Large intestine (tissue), 3 donors: ENCODE data around the gene FIBCD1. TPM values are rescaled to one million over a fixed set of nuclear protein-coding genes. Genes with fewer than 3 reads are reported as not detected.

ENCODE experiments used
- DNase-seq, 2 donors: peaks; one replicate each; pipeline versions ENCODE4 v3.0.0 to v3.0.0-alpha.2; 2013
- H3K27ac ChIP-seq: one replicate; pipeline ENCODE4 v1.5.1; 2013; ENCODE audit warnings: low read length
- H3K27me3 ChIP-seq: 2 replicates; pipeline ENCODE4 v1.6.1; 2013; ENCODE audit warnings: low read length; ENCODE audit not compliant: control insufficient read depth, insufficient read depth
- H3K36me3 ChIP-seq: 2 replicates; pipeline ENCODE4 v1.6.1; 2013; ENCODE audit warnings: low read length; ENCODE audit not compliant: control insufficient read depth, insufficient read depth
- H3K4me1 ChIP-seq: one replicate; pipeline ENCODE4 v1.6.1; 2013; ENCODE audit warnings: low read length; ENCODE audit not compliant: control insufficient read depth, insufficient read depth
- H3K4me3 ChIP-seq: one replicate; pipeline ENCODE4 v1.5.1; 2013; ENCODE audit warnings: low read length
- H3K9me3 ChIP-seq: one replicate; pipeline ENCODE4 v1.6.1; 2013; ENCODE audit warnings: mild to moderate bottlenecking, low read depth, low read length, moderate library complexity; ENCODE audit not compliant: control insufficient read depth
- WGBS: methylation state at CpG from one replicate; pipeline ENCODE4 v1.1.5; 2013; ENCODE audit warnings: low lambda C conversion rate; ENCODE audit not compliant: insufficient coverage; 5-methylcytosine and 5-hydroxymethylcytosine counted together
- polyA plus RNA-seq: library from polyadenylated mRNA; unstranded; fragments of 120-200 nt; gene quantifications from one replicate; pipeline ENCODE4 v1.2.1, GENCODE V29; 2013

Gene FIBCD1
- polyA plus RNA-seq, 1 donor = 1.5 TPM

GRCh38 chr9:130897848-130898551, 41.0 kb downstream of the FIBCD1 start:
- peaks cover 3% of the 10 kb centered on the region for H3K4me1 ChIP-seq
- no CpG with 5 or more reads among the region's 29 CpGs for WGBS
- H3K27me3 ChIP-seq = peaks cover 29% of the 10 kb centered on the region
- no peak overlapping the region for H3K27ac ChIP-seq
- H3K36me3 ChIP-seq = peaks cover 6% of the 10 kb centered on the region
- no peaks in the 10 kb centered on the region for H3K9me3 ChIP-seq
- H3K4me3 ChIP-seq = no peak overlapping the region
- no peak for DNase-seq

- peaks cover 29% of the 10 kb centered on the region for H3K27me3 ChIP-seq
- WGBS = no CpG with 5 or more reads among the region's 16 CpGs
- no peaks in the 10 kb centered on the region for H3K9me3 ChIP-seq
- peaks cover 14% of the 10 kb centered on the region for H3K36me3 ChIP-seq
- H3K27ac ChIP-seq = no peak overlapping the region
- no peak overlapping the region for H3K4me3 ChIP-seq
- no peak for DNase-seq
- H3K4me1 ChIP-seq = peaks cover 3% of the 10 kb centered on the region
Observed at GRCh38 chr9:130897105-130897751, 41.8 kb downstream of the FIBCD1 start.

GRCh38 chr9:130896233-130897014, 42.6 kb downstream of the FIBCD1 start, which contains the start of gene QRFP:
Gene QRFP (minus strand): TSS chr9:130896812. CDS start chr9:130893838, 2,974 bp downstream.
- Histone ChIP-seq H3K4me1 (peaks cover 3% of the 10 kb centered on the region), H3K27ac (no peak within 1 kb of the TSS), H3K9me3 (no peaks in the 10 kb centered on the region), H3K27me3 (peaks cover 28% of the 10 kb centered on the region), H3K36me3 (peaks cover 21% of the 10 kb centered on the region), H3K4me3 (no peak within 1 kb of the TSS)
- no peak for DNase-seq
- no CpG with 5 or more reads among the region's 27 CpGs for whole genome bisulfite sequencing

GRCh38 chr9:130895481-130896232, 43.4 kb downstream of the FIBCD1 start:
- Histone ChIP-seq H3K4me3 (no peak overlapping the region), H3K27ac (no peak overlapping the region), H3K9me3 (no peaks in the 10 kb centered on the region), H3K36me3 (peaks cover 29% of the 10 kb centered on the region), H3K27me3 (peaks cover 20% of the 10 kb centered on the region), H3K4me1 (peaks cover 3% of the 10 kb centered on the region)
- no CpG with 5 or more reads among the region's 24 CpGs for WGBS
- DNase-seq = no peak

DNA sequence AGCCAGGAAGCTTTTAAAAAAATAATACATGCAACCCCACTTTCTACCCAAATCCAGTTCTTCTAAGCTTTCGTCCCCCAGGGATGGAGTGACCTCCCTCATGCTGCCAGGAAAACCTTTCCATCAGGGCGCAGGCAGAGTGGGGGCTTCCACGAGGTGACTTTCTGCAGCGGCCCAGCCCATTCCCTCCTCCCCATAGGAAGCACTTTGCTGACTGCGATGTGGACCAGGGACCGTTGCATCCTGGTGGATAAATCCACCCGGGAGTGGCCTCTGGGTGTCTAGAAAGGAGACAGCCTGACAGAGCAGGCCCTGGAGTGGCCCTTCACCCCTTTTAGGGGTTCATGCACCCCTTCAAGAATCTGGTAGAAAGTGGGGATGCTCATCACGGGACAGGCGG, 44.0 kb downstream of the FIBCD1 start:
- Histone ChIP-seq H3K27ac (no peak overlapping the region), H3K36me3 (peaks cover 35% of the 10 kb centered on the region), H3K9me3 (no peaks in the 10 kb centered on the region), H3K27me3 (peaks cover 14% of the 10 kb centered on the region), H3K4me1 (peaks cover 3% of the 10 kb centered on the region), H3K4me3 (no peak overlapping the region)
- no peak for DNase-seq
- WGBS = no CpG with 5 or more reads among the region's 9 CpGs

DNA sequence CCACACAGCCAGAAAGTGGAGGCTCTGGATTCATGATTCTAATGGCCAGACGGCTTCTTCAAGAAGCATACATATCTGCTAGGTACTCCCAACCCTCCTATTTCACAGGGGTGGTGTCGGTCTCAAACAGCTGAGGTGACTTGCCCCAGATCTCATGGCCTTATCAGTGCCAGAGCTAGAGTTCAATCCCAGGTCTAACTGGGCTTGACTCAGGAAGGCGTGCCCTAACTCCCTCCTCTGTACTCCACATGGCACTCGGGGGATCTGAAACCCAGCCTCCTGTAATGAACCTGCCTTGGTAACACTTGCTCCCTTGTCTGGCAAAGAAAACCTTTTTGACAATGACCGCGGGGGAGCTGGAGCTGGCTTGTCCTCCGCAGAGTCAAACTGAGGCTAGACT, 44.5 kb downstream of the FIBCD1 start:
- no peak for DNase-seq
- no CpG with 5 or more reads among the region's 7 CpGs for WGBS
- Histone ChIP-seq H3K4me3 (no peak overlapping the region), H3K27ac (no peak overlapping the region), H3K9me3 (no peaks in the 10 kb centered on the region), H3K36me3 (peaks cover 36% of the 10 kb centered on the region), H3K27me3 (peaks cover 9% of the 10 kb centered on the region), H3K4me1 (peaks cover 3% of the 10 kb centered on the region)

DNA sequence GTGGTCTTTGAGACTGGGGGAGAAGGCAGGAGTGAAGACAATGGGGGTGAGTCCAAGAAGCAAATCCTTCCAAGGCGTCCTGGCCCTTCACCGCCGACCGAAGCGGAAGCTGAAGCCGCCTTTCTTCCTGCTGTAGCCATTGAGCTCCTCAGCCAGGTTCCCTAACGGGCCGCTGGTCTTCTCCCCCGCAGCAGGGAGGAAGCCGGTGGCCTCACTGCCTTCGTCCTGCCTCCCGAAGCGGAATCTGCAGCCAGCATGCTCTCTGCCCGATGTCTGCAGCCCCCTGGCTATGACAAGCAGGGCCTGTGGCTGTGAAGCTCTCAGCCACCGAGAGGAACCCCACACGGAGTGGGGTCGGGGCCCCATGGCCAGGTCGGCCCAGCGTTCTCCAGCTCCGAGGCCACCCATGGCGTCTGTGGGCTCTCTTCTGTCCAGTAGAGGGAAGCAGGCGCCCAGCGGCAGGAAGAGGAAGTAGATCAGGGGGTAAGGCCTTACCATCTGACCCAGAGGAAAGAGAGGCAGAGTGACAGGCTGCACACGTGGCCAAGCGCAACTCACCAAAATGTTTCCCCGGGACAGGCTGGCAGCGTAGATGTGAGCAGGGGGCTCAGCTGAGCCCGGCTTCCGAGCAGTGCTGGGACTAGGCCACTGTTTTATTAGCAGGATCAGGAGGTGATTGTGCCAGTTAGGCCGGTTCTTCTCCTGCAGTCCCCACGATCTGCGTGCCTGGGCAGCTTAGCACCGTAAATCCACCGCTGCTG, 45.5 kb downstream of the FIBCD1 start:
- no CpG with 5 or more reads among the region's 34 CpGs for WGBS

DNA sequence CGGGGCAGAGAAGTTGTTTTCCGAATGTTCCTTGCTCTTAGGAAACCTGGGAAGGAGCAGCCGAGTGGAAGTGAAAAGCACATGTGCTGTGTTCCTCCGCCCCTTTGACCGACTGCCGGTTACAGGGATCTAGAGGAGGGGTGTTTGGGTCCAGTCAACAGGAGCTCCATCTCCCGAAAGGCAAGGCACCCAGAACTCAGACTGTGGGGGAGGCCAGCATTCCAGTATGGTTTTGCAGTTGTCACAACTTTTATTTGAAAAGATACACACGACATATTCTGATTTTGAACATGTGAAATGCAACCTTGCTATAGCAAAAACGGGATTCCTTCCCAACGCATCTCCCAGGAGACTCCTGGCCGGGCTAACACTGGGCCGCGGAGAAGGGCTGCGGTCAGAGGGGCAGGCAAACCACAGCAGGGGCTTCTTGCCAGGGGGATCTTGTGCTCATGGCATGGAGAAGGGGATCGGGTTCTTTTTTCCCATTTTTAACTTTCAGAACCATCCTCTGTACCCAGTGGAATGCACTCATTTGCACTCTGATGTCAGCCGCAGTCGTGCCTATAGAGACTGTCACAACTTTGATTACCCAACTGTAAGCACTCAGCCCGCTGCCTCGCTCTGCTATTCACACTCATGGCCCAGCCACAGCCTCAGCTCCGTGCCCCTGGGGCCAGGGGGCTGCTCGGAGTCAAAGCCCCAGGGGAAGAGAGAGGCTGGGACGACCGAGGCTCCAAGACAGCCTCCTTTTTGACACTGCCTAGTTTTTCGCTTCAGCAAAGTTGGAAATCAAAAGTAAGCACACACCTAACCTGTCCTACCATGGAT, 46.4 kb downstream of the FIBCD1 start:
- Histone ChIP-seq H3K4me3 (no peak overlapping the region), H3K4me1 (no peaks in the 10 kb centered on the region), H3K27ac (no peak overlapping the region), H3K36me3 (peaks cover 49% of the 10 kb centered on the region), H3K27me3 (no peaks in the 10 kb centered on the region), H3K9me3 (no peaks in the 10 kb centered on the region)
- WGBS = no CpG with 5 or more reads among the region's 24 CpGs
- no peak for DNase-seq

More for the DNA sequence above, 45.5 kb downstream of the FIBCD1 start:
- DNase-seq = no peak
- peaks cover 40% of the 10 kb centered on the region for H3K36me3 ChIP-seq
- H3K27me3 ChIP-seq = peaks cover 3% of the 10 kb centered on the region
- H3K4me3 ChIP-seq = no peak overlapping the region
- no peak overlapping the region for H3K27ac ChIP-seq
- no peaks in the 10 kb centered on the region for H3K9me3 ChIP-seq
- no peaks in the 10 kb centered on the region for H3K4me1 ChIP-seq
